Measurements from ENCODE around the gene PTGDS.
A peak's percentile ranks its signal among the peaks of the same experiment; 100 is the strongest.

The PTGDS gene

GRCh38 chr9:137026828-137027227, 49.5 kb downstream of the PTGDS start:
- H3K4me2 ChIP-seq (ENCODE audit: low read length, poor library complexity, severe bottlenecking), result no peak overlapping the region
- no peak overlapping the region for H2BK15ac ChIP-seq (ENCODE audit: low read depth, poor library complexity, severe bottlenecking)
- no peak overlapping the region for H4K91ac ChIP-seq (ENCODE audit: low read length)
- H3K27ac ChIP-seq (ENCODE audit: low read length, poor library complexity, severe bottlenecking), result no peak overlapping the region
- no peak overlapping the region for H3K4ac ChIP-seq (ENCODE audit: low read depth in 1 of 2, low read length in 2 of 2)
- H3K23ac ChIP-seq (ENCODE audit: low read length in 2 of 2), result no peak overlapping the region
- WGBS, result 85% methylated on average over 4 of the region's 4 CpGs
- no peak overlapping the region for H2BK120ac ChIP-seq (ENCODE audit: low read depth, low read length)
- no peak for DNase-seq
- no peaks in the 10 kb centered on the region for H3K79me1 ChIP-seq (replicated peaks; ENCODE audit: low read length, poor library complexity, severe bottlenecking)
- no peak overlapping the region for H3K18ac ChIP-seq (ENCODE audit: low read depth in 1 of 2, low read length in 2 of 2)
- H3K27me3 ChIP-seq (ENCODE audit: control insufficient read depth in 1 of 2, insufficient read depth in 1 of 2, low read length in 2 of 2), result peaks cover 0 to 4% of the 10 kb centered on the region in 2 experiments
- no peak overlapping the region for H2AK5ac ChIP-seq (ENCODE audit: low read length, severe bottlenecking)
- H3K4me1 ChIP-seq (ENCODE audit: control insufficient read depth, insufficient read depth, low read depth, low read length), result peaks cover 40% of the 10 kb centered on the region
- no peak overlapping the region for H2BK5ac ChIP-seq (ENCODE audit: low read depth, low read length, poor library complexity, severe bottlenecking)
- H3K9ac ChIP-seq (ENCODE audit: low read length), result no peak overlapping the region
- no peak overlapping the region for H2BK12ac ChIP-seq (ENCODE audit: low read length in 2 of 2)
- H3K4me3 ChIP-seq (ENCODE audit: insufficient read depth in 1 of 2, low read depth in 1 of 2, low read length in 2 of 2), result peak overlapping the region in 1 of 2 experiments; percentile 77
- peaks cover 0 to 8% of the 10 kb centered on the region in 2 experiments for H3K36me3 ChIP-seq (ENCODE audit: control insufficient read depth in 1 of 2, insufficient read depth in 2 of 2, low read depth in 1 of 2, low read length in 2 of 2)
- no peak overlapping the region for H4K8ac ChIP-seq (ENCODE audit: low read length)
- no peaks in the 10 kb centered on the region for H3K9me3 ChIP-seq (ENCODE audit: control insufficient read depth, low read length)
- no peak overlapping the region for H2AFZ ChIP-seq (ENCODE audit: low read depth, low read length)
- no peak overlapping the region for H3K14ac ChIP-seq (ENCODE audit: low read length in 2 of 2)

GRCh38 chr9:137027369-137028262, 50.3 kb downstream of the PTGDS start, which contains the start of gene ABCA2:
Gene ABCA2 (minus strand): TSS chr9:137028237. CDS start chr9:137028140, 97 bp downstream.
- no peak within 1 kb of the TSS for H3K27ac ChIP-seq (ENCODE audit: low read length, poor library complexity, severe bottlenecking)
- H3K9ac ChIP-seq (ENCODE audit: low read length), result peak within 1 kb of the TSS; percentile 70
- peaks cover 0 to 2% of the 10 kb centered on the region in 2 experiments for H3K36me3 ChIP-seq (ENCODE audit: control insufficient read depth in 1 of 2, insufficient read depth in 2 of 2, low read depth in 1 of 2, low read length in 2 of 2)
- peak within 1 kb of the TSS; percentile 76 for H4K91ac ChIP-seq (ENCODE audit: low read length)
- H3K79me1 ChIP-seq (replicated peaks; ENCODE audit: low read length, poor library complexity, severe bottlenecking), result no peaks in the 10 kb centered on the region
- H2BK5ac ChIP-seq (ENCODE audit: low read depth, low read length, poor library complexity, severe bottlenecking), result no peak within 1 kb of the TSS
- peak within 1 kb of the TSS; percentile 56 to 86 for H3K18ac ChIP-seq (ENCODE audit: low read depth in 1 of 2, low read length in 2 of 2)
- H3K23ac ChIP-seq (ENCODE audit: low read length in 2 of 2), result peak within 1 kb of the TSS in 1 of 2 experiments; percentile 16
- peak within 1 kb of the TSS; percentile 71 for H2BK15ac ChIP-seq (ENCODE audit: low read depth, poor library complexity, severe bottlenecking)
- WGBS, result 15% methylated on average over 25 of the region's 95 CpGs
- peak within 1 kb of the TSS; percentile 42 for H2AFZ ChIP-seq (ENCODE audit: low read depth, low read length)
- H3K27me3 ChIP-seq (ENCODE audit: control insufficient read depth in 1 of 2, insufficient read depth in 1 of 2, low read length in 2 of 2), result peaks cover under 1 to 4% of the 10 kb centered on the region in 2 experiments
- H2BK12ac ChIP-seq (ENCODE audit: low read length in 2 of 2), result peak within 1 kb of the TSS in 1 of 2 experiments; percentile 25
- H3K14ac ChIP-seq (ENCODE audit: low read length in 2 of 2), result peak within 1 kb of the TSS in 1 of 2 experiments; percentile 56
- H2BK120ac ChIP-seq (ENCODE audit: low read depth, low read length), result peak within 1 kb of the TSS; percentile 59
- H3K4me1 ChIP-seq (ENCODE audit: control insufficient read depth, insufficient read depth, low read depth, low read length), result peaks cover 40% of the 10 kb centered on the region
- H2AK5ac ChIP-seq (ENCODE audit: low read length, severe bottlenecking), result no peak within 1 kb of the TSS
- peak; percentile 45 for DNase-seq
- H3K9me3 ChIP-seq (ENCODE audit: control insufficient read depth, low read length), result no peaks in the 10 kb centered on the region
- no peak within 1 kb of the TSS for H3K4ac ChIP-seq (ENCODE audit: low read depth in 1 of 2, low read length in 2 of 2)
- peak within 1 kb of the TSS; percentile 55 to 77 for H3K4me3 ChIP-seq (ENCODE audit: insufficient read depth in 1 of 2, low read depth in 1 of 2, low read length in 2 of 2)
- peak within 1 kb of the TSS; percentile 42 for H4K8ac ChIP-seq (ENCODE audit: low read length)
- H3K4me2 ChIP-seq (ENCODE audit: low read length, poor library complexity, severe bottlenecking), result peak within 1 kb of the TSS; percentile 87

DNA sequence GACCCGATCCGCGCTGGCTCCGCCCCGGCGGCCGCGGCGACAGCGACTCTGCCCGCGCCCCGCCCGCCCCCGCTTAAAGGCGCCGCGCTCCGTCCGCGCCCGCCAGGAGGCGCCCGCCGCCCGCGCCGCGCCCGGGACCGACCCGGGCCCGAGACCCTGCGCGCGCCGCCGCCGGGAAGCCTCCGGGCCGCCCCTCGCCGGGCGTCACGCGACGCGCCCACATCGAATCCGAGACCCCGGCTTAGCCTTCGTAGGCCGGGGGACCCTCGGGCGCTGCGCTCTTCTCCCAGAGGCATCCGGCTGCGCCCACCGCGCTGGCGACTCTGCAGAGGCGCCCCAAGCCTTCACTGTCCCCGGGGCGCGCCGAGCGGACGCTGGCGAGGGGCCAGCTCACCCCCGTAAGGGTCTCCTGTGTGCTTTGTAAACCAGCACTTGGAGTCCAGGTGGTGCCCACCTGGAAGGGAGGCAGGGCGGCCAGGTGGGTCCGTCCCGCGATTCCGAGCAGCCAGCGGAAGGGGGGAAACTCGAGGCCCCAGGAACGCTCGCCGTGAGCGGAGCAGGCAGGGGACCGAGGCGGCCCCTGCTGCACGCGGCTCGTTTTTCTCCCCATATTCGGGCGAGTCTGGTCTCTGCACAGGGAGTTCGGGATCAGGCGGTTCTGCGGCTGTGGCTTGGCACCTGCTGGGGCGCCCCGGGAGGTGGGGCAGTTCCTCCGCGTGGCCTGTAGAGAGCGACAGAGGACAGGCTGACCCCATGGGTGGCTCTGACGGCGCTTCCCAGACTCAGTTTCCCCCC, 51.2 kb downstream of the PTGDS start:
- WGBS, result 3% methylated on average over 71 of the region's 98 CpGs
- H3K14ac ChIP-seq (ENCODE audit: low read length in 2 of 2), result no peak overlapping the region
- peak; percentile 41 for DNase-seq
- peak overlapping the region; percentile 71 for H2BK15ac ChIP-seq (ENCODE audit: low read depth, poor library complexity, severe bottlenecking)
- peak overlapping the region; percentile 42 for H2AFZ ChIP-seq (ENCODE audit: low read depth, low read length)
- peak overlapping the region; percentile 55 to 77 for H3K4me3 ChIP-seq (ENCODE audit: insufficient read depth in 1 of 2, low read depth in 1 of 2, low read length in 2 of 2)
- no peak overlapping the region for H2BK5ac ChIP-seq (ENCODE audit: low read depth, low read length, poor library complexity, severe bottlenecking)
- H3K79me1 ChIP-seq (replicated peaks; ENCODE audit: low read length, poor library complexity, severe bottlenecking), result no peaks in the 10 kb centered on the region
- H3K9ac ChIP-seq (ENCODE audit: low read length), result peak overlapping the region; percentile 58
- H3K23ac ChIP-seq (ENCODE audit: low read length in 2 of 2), result peak overlapping the region in 1 of 2 experiments; percentile 16
- no peak overlapping the region for H2AK5ac ChIP-seq (ENCODE audit: low read length, severe bottlenecking)
- peak overlapping the region; percentile 42 for H4K8ac ChIP-seq (ENCODE audit: low read length)
- H3K27me3 ChIP-seq (ENCODE audit: control insufficient read depth in 1 of 2, insufficient read depth in 1 of 2, low read length in 2 of 2), result peaks cover 4 to 6% of the 10 kb centered on the region in 2 experiments
- H4K91ac ChIP-seq (ENCODE audit: low read length), result peak overlapping the region; percentile 76
- peaks cover 33% of the 10 kb centered on the region for H3K4me1 ChIP-seq (ENCODE audit: control insufficient read depth, insufficient read depth, low read depth, low read length)
- H3K4ac ChIP-seq (ENCODE audit: low read depth in 1 of 2, low read length in 2 of 2), result no peak overlapping the region
- no peak overlapping the region for H3K27ac ChIP-seq (ENCODE audit: low read length, poor library complexity, severe bottlenecking)
- no peak overlapping the region for H2BK12ac ChIP-seq (ENCODE audit: low read length in 2 of 2)
- H3K4me2 ChIP-seq (ENCODE audit: low read length, poor library complexity, severe bottlenecking), result peak overlapping the region; percentile 87
- no peaks in the 10 kb centered on the region for H3K36me3 ChIP-seq (ENCODE audit: control insufficient read depth in 1 of 2, insufficient read depth in 2 of 2, low read depth in 1 of 2, low read length in 2 of 2)
- H3K9me3 ChIP-seq (ENCODE audit: control insufficient read depth, low read length), result no peaks in the 10 kb centered on the region
- H2BK120ac ChIP-seq (ENCODE audit: low read depth, low read length), result no peak overlapping the region
- peak overlapping the region in 1 of 2 experiments; percentile 9 for H3K18ac ChIP-seq (ENCODE audit: low read depth in 1 of 2, low read length in 2 of 2)

All from mesenchymal stem cell (in vitro differentiated cells and primary cell).